ENCODE data around the gene STAT3.
"Not testable (repeated sequence)": the region's sequence is repeated elsewhere in the genome, so short reads cannot be mapped to it uniquely, and the experiment has no call there.

The STAT3 gene

GRCh38 chr17:42366176-42367023, 21.8 kb downstream of the STAT3 start:
- not testable (repeated sequence) for H3F3A ChIP-seq (ENCODE audit: control insufficient read depth, insufficient read depth); H3K9me2 ChIP-seq (replicated peaks; ENCODE audit: control insufficient read depth, low read length); H3K27ac ChIP-seq (ENCODE audit: low read depth, low read length); H4K20me1 ChIP-seq (ENCODE audit: control insufficient read depth, insufficient read depth, low read depth, low read length); H3K4me2 ChIP-seq (ENCODE audit: low read length); H3K4me1 ChIP-seq (ENCODE audit: control insufficient read depth, low read length); H3K4me3 ChIP-seq (ENCODE audit: low read length); H3K79me2 ChIP-seq (ENCODE audit: control insufficient read depth, low read length); H3K27me3 ChIP-seq (ENCODE audit: control insufficient read depth, low read length); H3K36me3 ChIP-seq (ENCODE audit: control insufficient read depth, low read length); H3K9me3 ChIP-seq (ENCODE audit: control insufficient read depth, insufficient read depth, low read length)

GRCh38 chr17:42365136-42365535, 23.1 kb downstream of the STAT3 start:
- Histone ChIP-seq H3K9me2 (replicated peaks; ENCODE audit: control insufficient read depth, low read length) (no peaks in the 10 kb centered on the region), H4K20me1 (ENCODE audit: control insufficient read depth, insufficient read depth, low read depth, low read length) (no peaks in the 10 kb centered on the region), H3K79me2 (ENCODE audit: control insufficient read depth, low read length) (no peaks in the 10 kb centered on the region), H3K4me2 (ENCODE audit: low read length) (no peak overlapping the region), H3K4me1 (ENCODE audit: control insufficient read depth, low read length) (no peaks in the 10 kb centered on the region), H3K27me3 (ENCODE audit: control insufficient read depth, low read length) (peaks cover 3% of the 10 kb centered on the region; the same call in 1 of the 2 replicates), H3K36me3 (ENCODE audit: control insufficient read depth, low read length) (no peaks in the 10 kb centered on the region), H3K27ac (ENCODE audit: low read depth, low read length) (no peak overlapping the region), H3F3A (ENCODE audit: control insufficient read depth, insufficient read depth) (no peaks in the 10 kb centered on the region), H3K9me3 (ENCODE audit: control insufficient read depth, insufficient read depth, low read length) (no peaks in the 10 kb centered on the region), H3K4me3 (ENCODE audit: low read length) (no peak overlapping the region)
- TF ChIP-seq CTCF (IDR thresholded peaks at IDR 0.05; ENCODE audit: low read depth, low read length, poor library complexity, severe bottlenecking) (no peak), EZH2phosphoT487 (IDR thresholded peaks at IDR 0.05; ENCODE audit: borderline replicate concordance, low read length) (no peak)

- Histone ChIP-seq H3K27me3 (ENCODE audit: control insufficient read depth, low read length) (peaks cover 3% of the 10 kb centered on the region; the same call in 1 of the 2 replicates), H4K20me1 (ENCODE audit: control insufficient read depth, insufficient read depth, low read depth, low read length) (no peaks in the 10 kb centered on the region), H3F3A (ENCODE audit: control insufficient read depth, insufficient read depth) (no peaks in the 10 kb centered on the region), H3K36me3 (ENCODE audit: control insufficient read depth, low read length) (no peaks in the 10 kb centered on the region), H3K9me3 (ENCODE audit: control insufficient read depth, insufficient read depth, low read length) (no peaks in the 10 kb centered on the region), H3K79me2 (ENCODE audit: control insufficient read depth, low read length) (no peaks in the 10 kb centered on the region), H3K4me1 (ENCODE audit: control insufficient read depth, low read length) (no peaks in the 10 kb centered on the region), H3K4me2 (ENCODE audit: low read length) (no peak overlapping the region), H3K4me3 (ENCODE audit: low read length) (no peak overlapping the region), H3K27ac (ENCODE audit: low read depth, low read length) (no peak overlapping the region), H3K9me2 (replicated peaks; ENCODE audit: control insufficient read depth, low read length) (no peaks in the 10 kb centered on the region)
- no peak for TF ChIP-seq CTCF (IDR thresholded peaks at IDR 0.05; ENCODE audit: low read depth, low read length, poor library complexity, severe bottlenecking)
- no peak for TF ChIP-seq EZH2phosphoT487 (IDR thresholded peaks at IDR 0.05; ENCODE audit: borderline replicate concordance, low read length)
Measured at GRCh38 chr17:42363767-42364585, 24.3 kb downstream of the STAT3 start.

GRCh38 chr17:42363231-42363630, 25.0 kb downstream of the STAT3 start:
- Histone ChIP-seq H3K4me1 (ENCODE audit: control insufficient read depth, low read length) (no peaks in the 10 kb centered on the region; the same call in 1 of the 2 replicates), H3K4me3 (ENCODE audit: low read length) (no peak overlapping the region), H3K9me2 (replicated peaks; ENCODE audit: control insufficient read depth, low read length) (no peaks in the 10 kb centered on the region), H3K4me2 (ENCODE audit: low read length) (no peak overlapping the region), H3K27me3 (ENCODE audit: control insufficient read depth, low read length) (peaks cover 3% of the 10 kb centered on the region; the same call in 1 of the 2 replicates), H3K27ac (ENCODE audit: low read depth, low read length) (no peak overlapping the region), H3K79me2 (ENCODE audit: control insufficient read depth, low read length) (no peaks in the 10 kb centered on the region), H3F3A (ENCODE audit: control insufficient read depth, insufficient read depth) (no peaks in the 10 kb centered on the region), H3K36me3 (ENCODE audit: control insufficient read depth, low read length) (no peaks in the 10 kb centered on the region), H3K9me3 (ENCODE audit: control insufficient read depth, insufficient read depth, low read length) (no peaks in the 10 kb centered on the region), H4K20me1 (ENCODE audit: control insufficient read depth, insufficient read depth, low read depth, low read length) (no peaks in the 10 kb centered on the region)
- TF ChIP-seq CTCF (IDR thresholded peaks at IDR 0.05; ENCODE audit: low read depth, low read length, poor library complexity, severe bottlenecking): no peak
- TF ChIP-seq EZH2phosphoT487 (IDR thresholded peaks at IDR 0.05; ENCODE audit: borderline replicate concordance, low read length): no peak

Measured in DOHH2 (cell line).